HL-60 (cell line): ENCODE data around the gene METTL15.

Source experiments
- SPI1 ChIP-seq: IDR thresholded peaks from 2 replicates; pipeline ENCODE4 v1.6.1; 2012; ENCODE audit warnings: low read depth, mild to moderate bottlenecking, borderline replicate concordance
- TF ChIP-seq, protein P1 (sequence below): IDR thresholded peaks from one replicate; pipeline ENCODE4 v1.5.1; 2011; ENCODE audit warnings: low read length, control low read depth, inconsistent platforms; ENCODE audit not compliant: insufficient read depth

DNA sequence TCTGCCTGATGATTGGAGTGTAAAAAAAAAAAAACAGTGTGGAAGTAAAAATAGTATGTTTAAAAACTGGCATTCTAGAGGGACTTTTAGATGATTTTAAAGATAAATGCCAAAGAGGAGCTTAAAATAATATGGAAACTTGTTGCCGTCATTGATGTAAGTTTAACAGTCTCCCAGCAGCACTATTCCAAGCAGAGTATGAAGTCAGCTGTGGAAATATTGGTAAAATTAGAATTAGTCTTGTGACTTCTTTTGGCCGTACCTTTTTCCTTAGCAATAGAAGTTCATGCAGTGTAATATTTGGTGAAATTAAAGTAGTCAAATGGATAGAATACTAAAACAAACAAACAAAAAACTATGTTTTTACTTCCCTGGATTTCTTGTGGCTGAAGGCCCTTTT lies 134.9 kb downstream of the METTL15 start:
- no peak for TF ChIP-seq SPI1
- TF ChIP-seq, protein P1, sequence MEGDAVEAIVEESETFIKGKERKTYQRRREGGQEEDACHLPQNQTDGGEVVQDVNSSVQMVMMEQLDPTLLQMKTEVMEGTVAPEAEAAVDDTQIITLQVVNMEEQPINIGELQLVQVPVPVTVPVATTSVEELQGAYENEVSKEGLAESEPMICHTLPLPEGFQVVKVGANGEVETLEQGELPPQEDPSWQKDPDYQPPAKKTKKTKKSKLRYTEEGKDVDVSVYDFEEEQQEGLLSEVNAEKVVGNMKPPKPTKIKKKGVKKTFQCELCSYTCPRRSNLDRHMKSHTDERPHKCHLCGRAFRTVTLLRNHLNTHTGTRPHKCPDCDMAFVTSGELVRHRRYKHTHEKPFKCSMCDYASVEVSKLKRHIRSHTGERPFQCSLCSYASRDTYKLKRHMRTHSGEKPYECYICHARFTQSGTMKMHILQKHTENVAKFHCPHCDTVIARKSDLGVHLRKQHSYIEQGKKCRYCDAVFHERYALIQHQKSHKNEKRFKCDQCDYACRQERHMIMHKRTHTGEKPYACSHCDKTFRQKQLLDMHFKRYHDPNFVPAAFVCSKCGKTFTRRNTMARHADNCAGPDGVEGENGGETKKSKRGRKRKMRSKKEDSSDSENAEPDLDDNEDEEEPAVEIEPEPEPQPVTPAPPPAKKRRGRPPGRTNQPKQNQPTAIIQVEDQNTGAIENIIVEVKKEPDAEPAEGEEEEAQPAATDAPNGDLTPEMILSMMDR: no peak
